SU-DHL-6 (cell line): ENCODE measurements around the gene RNF144A.

Experiments
- H2AFZ ChIP-seq: fragments of 200-600 bp; sonication (generic); 2 replicates; pipeline ENCODE4 v1.6.1; 2014; ENCODE audit warnings: low read depth, mild to moderate bottlenecking, moderate library complexity, mixed read lengths, antibody characterized with exemption, low read length; ENCODE audit not compliant: severe bottlenecking
- H3F3A ChIP-seq: fragments of 200-600 bp; shearing (Covaris generic); 2 replicates; pipeline ENCODE4 v1.6.0; 2016; ENCODE audit warnings: antibody characterized with exemption, mild to moderate bottlenecking; ENCODE audit not compliant: insufficient read depth
- H3K27ac ChIP-seq: fragments of 200-600 bp; sonication (generic); 2 replicates; pipeline ENCODE4 v1.5.1; 2016; ENCODE audit warnings: low read depth, mild to moderate bottlenecking, low read length, moderate library complexity, mixed read lengths
- H3K27me3 ChIP-seq: fragments of 200-600 bp; sonication (generic), shearing (Covaris generic); 2 replicates; pipeline ENCODE4 v1.6.0; 2014; ENCODE audit warnings: mild to moderate bottlenecking, low read length
- H3K36me3 ChIP-seq: fragments of 200-600 bp; sonication (generic); 2 replicates; pipeline ENCODE4 v1.6.1; 2014; ENCODE audit warnings: mild to moderate bottlenecking, low read length, mixed read lengths
- H3K4me2 ChIP-seq: fragments of 300-600, 200-600 bp; shearing (Covaris generic), sonication (generic); 2 replicates; pipeline ENCODE4 v1.6.0; 2014; ENCODE audit warnings: low read length, low read depth, mild to moderate bottlenecking; ENCODE audit not compliant: poor library complexity, severe bottlenecking
- H3K4me3 ChIP-seq: fragments of 200-600 bp; sonication (generic); 2 replicates; pipeline ENCODE4 v1.5.1; 2014; ENCODE audit warnings: antibody characterized with exemption, low read length, mild to moderate bottlenecking, mixed read lengths; ENCODE audit not compliant: insufficient read depth, poor library complexity, severe bottlenecking
- H3K79me2 ChIP-seq: fragments of 200-600 bp; sonication (generic); 2 replicates; pipeline ENCODE4 v1.6.1; 2014; ENCODE audit warnings: mild to moderate bottlenecking, low read length, moderate library complexity; ENCODE audit not compliant: insufficient read depth
- H3K9ac ChIP-seq: fragments of 200-600 bp; sonication (generic); 2 replicates; pipeline ENCODE4 v1.7.0; 2014; ENCODE audit warnings: mild to moderate bottlenecking, low read length
- H3K9me2 ChIP-seq: fragments of 200-600 bp; sonication (generic); replicated peaks from 2 replicates; pipeline ENCODE4 v1.6.1; 2014; ENCODE audit warnings: low read length; ENCODE audit not compliant: insufficient read depth
- H3K9me3 ChIP-seq: fragments of 200-600 bp; sonication (generic); 2 replicates; pipeline ENCODE4 v1.6.1; 2014; ENCODE audit warnings: low read length, mixed read lengths; ENCODE audit not compliant: insufficient read depth
- H4K20me1 ChIP-seq: fragments of 200-600 bp; sonication (generic); 2 replicates; pipeline ENCODE4 v1.6.1; 2014; ENCODE audit warnings: low read depth, mild to moderate bottlenecking, antibody characterized with exemption, low read length, moderate library complexity, mixed read lengths
- CTCF ChIP-seq: fragments of 200-600 bp; sonication (generic); IDR thresholded peaks from one replicate; pipeline ENCODE4 v1.5.1; 2017; ENCODE audit warnings: antibody characterized with exemption, mild to moderate bottlenecking, low read length, moderate library complexity; ENCODE audit not compliant: insufficient read depth, poor library complexity, severe bottlenecking
- EZH2phosphoT487 ChIP-seq: fragments of 200-600 bp; sonication (generic), shearing (Covaris generic); conservative IDR thresholded peaks from 2 replicates; pipeline ENCODE4 v1.6.1; 2018; ENCODE audit warnings: mild to moderate bottlenecking, antibody characterized with exemption, low read length, moderate library complexity, mixed read lengths

The RNF144A gene

GRCh38 chr2:7009207-7009911, 92.1 kb downstream of the RNF144A start:
- Histone ChIP-seq H3K9me3 (no peaks in the 10 kb centered on the region), H3K79me2 (no peaks in the 10 kb centered on the region), H3K27ac (no peak overlapping the region), H3K27me3 (no peaks in the 10 kb centered on the region), H4K20me1 (no peaks in the 10 kb centered on the region), H3K9ac (no peak overlapping the region), H3K4me3 (no peak overlapping the region), H3K9me2 (no peaks in the 10 kb centered on the region), H3F3A (no peaks in the 10 kb centered on the region), H2AFZ (no peak overlapping the region), H3K4me2 (no peak overlapping the region), H3K36me3 (no peaks in the 10 kb centered on the region)
- TF ChIP-seq CTCF, result no peak
- no peak for TF ChIP-seq EZH2phosphoT487

GRCh38 chr2:7010391-7011054, 93.3 kb downstream of the RNF144A start:
- TF ChIP-seq EZH2phosphoT487 (no peak), CTCF (no peak)
- Histone ChIP-seq H3K9ac (no peak overlapping the region), H3K27ac (no peak overlapping the region)

GRCh38 chr2:7011356-7012083, 94.3 kb downstream of the RNF144A start:
- H3K9me2 ChIP-seq, result no peaks in the 10 kb centered on the region
- no peaks in the 10 kb centered on the region for H3K9me3 ChIP-seq
- no peaks in the 10 kb centered on the region for H3F3A ChIP-seq
- no peaks in the 10 kb centered on the region for H3K79me2 ChIP-seq
- no peak overlapping the region for H3K27ac ChIP-seq
- H3K27me3 ChIP-seq, result no peaks in the 10 kb centered on the region
- H3K36me3 ChIP-seq, result no peaks in the 10 kb centered on the region
- no peak overlapping the region for H3K4me3 ChIP-seq
- H3K4me2 ChIP-seq, result no peak overlapping the region
- H2AFZ ChIP-seq, result no peak overlapping the region
- no peaks in the 10 kb centered on the region for H4K20me1 ChIP-seq
- no peak overlapping the region for H3K9ac ChIP-seq
- TF ChIP-seq CTCF, result no peak
- TF ChIP-seq EZH2phosphoT487, result no peak

More at GRCh38 chr2:7010391-7011054, 93.3 kb downstream of the RNF144A start:
- no peaks in the 10 kb centered on the region for H3F3A ChIP-seq
- no peak overlapping the region for H2AFZ ChIP-seq
- H3K79me2 ChIP-seq, result no peaks in the 10 kb centered on the region
- H3K36me3 ChIP-seq, result no peaks in the 10 kb centered on the region
- H4K20me1 ChIP-seq, result no peaks in the 10 kb centered on the region
- H3K27me3 ChIP-seq, result no peaks in the 10 kb centered on the region
- H3K4me2 ChIP-seq, result no peak overlapping the region
- H3K9me3 ChIP-seq, result no peaks in the 10 kb centered on the region
- H3K9me2 ChIP-seq, result no peaks in the 10 kb centered on the region
- no peak overlapping the region for H3K4me3 ChIP-seq
